Right lobe of liver (tissue), 6 donors: ENCODE data around the gene VSTM2B. TPM values are rescaled to one million over a fixed set of nuclear protein-coding genes. Genes with fewer than 3 reads are reported as not detected.

Experiments used
- ATAC-seq, 4 donors: fragments of 200-7000 bp; cut with Tn5 transposase; one replicate each; pipeline ENCODE4 v1.9.1; 2020; ENCODE audit warnings: mild to moderate bottlenecking in 4 of 4, moderate library complexity in 4 of 4
- DNase-seq, 3 donors: peaks; one replicate each; pipeline ENCODE4 v3.0.0-alpha.2; 2020
- H3K27ac ChIP-seq, 3 donors: fragments of 200-600 bp; one replicate each; pipeline ENCODE4 v1.8.0; 2022
- H3K27me3 ChIP-seq, 2 donors: fragments of 200-600 bp; one replicate each; pipeline ENCODE4 v1.8.0; 2022
- H3K36me3 ChIP-seq, 4 donors: fragments of 200-600 bp; sonication (generic) in 1 of 4; one replicate each; pipeline versions ENCODE4 v1.5.1 to v1.8.0; 2017 to 2022; ENCODE audit warnings: control low read depth in 1 of 4
- H3K4me1 ChIP-seq, 4 donors: fragments of 200-600 bp; sonication (generic) in 1 of 4; one replicate each; pipeline versions ENCODE4 v1.5.1 to v1.8.0; 2017 to 2022; ENCODE audit warnings: control low read depth in 1 of 4
- H3K4me3 ChIP-seq, 3 donors: fragments of 200-600 bp; one replicate each; pipeline ENCODE4 v1.8.0; 2022
- H3K9me3 ChIP-seq, 4 donors: fragments of 200-600 bp; sonication (generic) in 1 of 4; one replicate each; pipeline versions ENCODE4 v1.5.1 to v1.8.0; 2017 to 2022; ENCODE audit warnings: control low read depth in 1 of 4
- POLR2A ChIP-seq: fragments of 450-650 bp; IDR thresholded peaks from one replicate; pipeline ENCODE4 v1.6.1; 2017; ENCODE audit warnings: antibody characterized with exemption, mild to moderate bottlenecking
- WGBS: methylation state at CpG from one replicate; pipeline ENCODE4 v1.1.6; 2018; ENCODE audit warnings: low coverage, low lambda C conversion rate; ENCODE audit not compliant: insufficient coverage; ENCODE audit errors: missing lambda C conversion rate; 5-methylcytosine and 5-hydroxymethylcytosine counted together
- intact Hi-C, 2 donors: fragments of 100-400 bp; cut with DNase I; formaldehyde crosslinking; loops; one replicate each; pipeline versions ENCODE4 v1.11.2 to v1.14.1; 2022
- total RNA-seq, 6 experiments: library from RNA; depleted of rRNA in 2 of 6; stranded (reverse); fragments of >200 nt in 2 of 6; fragmentation: NEBNext Ultra II Directional in 3 of 6; extraction: Animal tissue kit (Norgen Biotek cat#: 25700) in 3 of 6; gene quantifications; one replicate each; pipeline versions ENCODE4 v1.1.0 to v1.2.4, GENCODE V29; 2016 to 2023
- TF ChIP-seq, protein P1 (sequence below), 4 donors: fragments of 200-600 bp in 3 of 4; fragments of 450-650 bp in 1 of 4; IDR thresholded peaks; one replicate each; pipeline versions ENCODE4 v1.5.1 to v1.8.0; 2016 to 2022; ENCODE audit warnings: antibody characterized with exemption in 4 of 4, mild to moderate bottlenecking in 2 of 4
- donor health status: DM: no; HTN: yes; CAD: no.
- donor health status: DM: no; HTN: no; CAD: no.
- donor health status: DM: no; HTN: no; CAD: no.
- donor health status: DM: no; HTN: yes; CAD: no.
- donor health status: DM: no; HTN: yes; CAD: no.

VSTM2B gene
- total RNA-seq, 6 experiments from 2014 or later = not detected

DNA sequence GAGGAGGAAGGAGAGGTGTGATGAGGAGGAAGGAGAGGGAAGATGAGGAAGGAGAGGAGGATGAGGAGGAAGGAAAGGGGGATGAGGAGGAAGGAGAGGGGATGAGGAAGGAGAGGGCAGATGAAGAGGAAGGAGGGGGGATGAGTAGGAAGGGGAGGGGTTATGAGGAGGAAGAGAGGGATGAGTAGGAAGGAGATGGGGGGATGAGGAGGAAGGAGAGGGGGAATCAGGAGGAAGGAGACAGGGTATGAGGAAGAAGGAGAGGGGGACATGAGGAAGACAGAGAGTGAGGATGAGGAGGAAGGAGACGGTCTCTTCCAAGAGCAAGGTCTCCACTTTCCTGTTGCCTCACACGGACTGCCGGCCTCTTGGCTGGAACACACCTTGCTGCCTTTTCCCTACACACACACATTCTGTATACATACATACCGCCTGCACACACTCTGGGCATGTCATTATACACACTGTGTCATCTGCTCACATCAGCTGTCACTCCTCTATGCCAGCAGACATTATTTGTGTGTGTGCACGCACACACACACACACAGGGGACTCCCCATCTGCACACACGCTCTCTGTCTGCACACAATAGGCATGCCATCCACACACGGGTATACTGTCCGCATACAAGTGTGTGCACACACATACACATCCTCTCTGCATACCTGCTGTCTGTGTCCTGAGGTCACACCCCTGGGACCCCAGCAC is 11.1 kb upstream of the VSTM2B start:
- ATAC-seq = peak in 3 of 4 donors; percentile 9 to 31 (median 14)
- H3K4me3 ChIP-seq = no peak overlapping the region
- no peaks in the 10 kb centered on the region for H3K9me3 ChIP-seq
- H3K36me3 ChIP-seq = no peaks in the 10 kb centered on the region
- intact Hi-C loops = no loop called here
- H3K27me3 ChIP-seq = no peaks in the 10 kb centered on the region
- H3K4me1 ChIP-seq = no peaks in the 10 kb centered on the region
- WGBS = 62% methylated on average over 5 of the region's 8 CpGs
- DNase-seq = peak in 1 of 3 donors; percentile 8
- no peak overlapping the region for H3K27ac ChIP-seq
- TF ChIP-seq, protein P1, sequence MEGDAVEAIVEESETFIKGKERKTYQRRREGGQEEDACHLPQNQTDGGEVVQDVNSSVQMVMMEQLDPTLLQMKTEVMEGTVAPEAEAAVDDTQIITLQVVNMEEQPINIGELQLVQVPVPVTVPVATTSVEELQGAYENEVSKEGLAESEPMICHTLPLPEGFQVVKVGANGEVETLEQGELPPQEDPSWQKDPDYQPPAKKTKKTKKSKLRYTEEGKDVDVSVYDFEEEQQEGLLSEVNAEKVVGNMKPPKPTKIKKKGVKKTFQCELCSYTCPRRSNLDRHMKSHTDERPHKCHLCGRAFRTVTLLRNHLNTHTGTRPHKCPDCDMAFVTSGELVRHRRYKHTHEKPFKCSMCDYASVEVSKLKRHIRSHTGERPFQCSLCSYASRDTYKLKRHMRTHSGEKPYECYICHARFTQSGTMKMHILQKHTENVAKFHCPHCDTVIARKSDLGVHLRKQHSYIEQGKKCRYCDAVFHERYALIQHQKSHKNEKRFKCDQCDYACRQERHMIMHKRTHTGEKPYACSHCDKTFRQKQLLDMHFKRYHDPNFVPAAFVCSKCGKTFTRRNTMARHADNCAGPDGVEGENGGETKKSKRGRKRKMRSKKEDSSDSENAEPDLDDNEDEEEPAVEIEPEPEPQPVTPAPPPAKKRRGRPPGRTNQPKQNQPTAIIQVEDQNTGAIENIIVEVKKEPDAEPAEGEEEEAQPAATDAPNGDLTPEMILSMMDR (IDR thresholded peaks at IDR 0.05) = no peak
- TF ChIP-seq POLR2A = no peak

DNA sequence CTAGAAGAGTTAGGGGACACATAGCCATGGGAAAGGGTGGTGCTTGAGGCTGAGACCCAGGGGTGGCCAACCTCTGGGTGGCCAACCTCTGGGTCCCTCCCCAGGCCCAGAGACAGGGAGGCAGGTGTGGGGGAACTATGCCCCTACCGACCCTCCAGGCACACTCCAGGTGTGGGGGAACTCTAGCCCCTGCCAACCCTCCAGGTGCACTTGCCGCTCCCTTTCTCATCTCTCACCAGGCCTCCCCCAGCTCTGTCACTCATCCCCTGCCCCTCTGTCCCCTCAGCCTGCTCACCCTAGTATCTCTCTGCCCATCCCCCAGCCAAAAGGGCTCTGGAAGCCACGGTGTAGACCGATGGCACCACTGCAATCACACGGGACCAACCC is 10.6 kb upstream of the VSTM2B start:
- H3K36me3 ChIP-seq = no peaks in the 10 kb centered on the region
- WGBS = 63% methylated on average over 4 of the region's 5 CpGs
- DNase-seq (peak in 2 of 3 donors; percentile 4 to 31), ATAC-seq (no peak)
- no peaks in the 10 kb centered on the region for H3K27me3 ChIP-seq
- no peak overlapping the region for H3K27ac ChIP-seq
- no peaks in the 10 kb centered on the region for H3K4me1 ChIP-seq
- no peak overlapping the region for H3K4me3 ChIP-seq
- TF ChIP-seq, protein P1 (IDR thresholded peaks at IDR 0.05) = no peak
- no peak for TF ChIP-seq POLR2A
- H3K9me3 ChIP-seq = no peaks in the 10 kb centered on the region
- intact Hi-C loops = no loop called here

DNA sequence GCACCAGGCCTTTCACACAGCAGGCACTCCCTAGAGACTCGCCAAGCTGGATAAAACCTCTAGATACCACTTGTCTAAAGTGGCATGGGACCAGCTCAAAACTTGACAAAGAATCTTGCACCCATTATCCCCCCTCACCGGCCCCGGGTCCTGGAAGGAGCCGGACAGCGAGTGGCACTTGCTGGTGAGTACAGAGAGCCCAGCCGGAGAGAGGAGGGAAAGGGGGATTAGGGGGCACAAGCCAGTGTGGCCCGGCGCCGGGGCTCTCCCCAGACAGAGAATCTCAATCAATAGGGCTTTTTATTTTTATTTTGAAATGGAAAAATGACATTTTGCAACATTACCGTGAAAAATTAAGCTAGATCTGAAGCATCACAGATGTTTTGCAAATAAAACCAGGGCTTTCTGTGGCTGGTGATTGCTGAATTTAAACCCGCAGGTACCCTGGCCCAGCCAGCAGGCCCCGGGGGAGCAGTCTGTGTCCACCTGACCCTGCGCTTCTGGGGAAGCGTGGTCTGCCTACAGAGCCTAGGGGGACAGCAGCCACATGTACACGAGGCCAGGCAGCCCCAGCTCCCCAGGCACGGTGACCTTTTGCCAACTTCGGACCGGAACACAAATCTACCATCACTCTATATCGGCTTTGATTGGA is 10.0 kb upstream of the VSTM2B start:
- peak in 2 of 3 donors; percentile 10 to 28 for DNase-seq
- no peaks in the 10 kb centered on the region for H3K4me1 ChIP-seq

DNA sequence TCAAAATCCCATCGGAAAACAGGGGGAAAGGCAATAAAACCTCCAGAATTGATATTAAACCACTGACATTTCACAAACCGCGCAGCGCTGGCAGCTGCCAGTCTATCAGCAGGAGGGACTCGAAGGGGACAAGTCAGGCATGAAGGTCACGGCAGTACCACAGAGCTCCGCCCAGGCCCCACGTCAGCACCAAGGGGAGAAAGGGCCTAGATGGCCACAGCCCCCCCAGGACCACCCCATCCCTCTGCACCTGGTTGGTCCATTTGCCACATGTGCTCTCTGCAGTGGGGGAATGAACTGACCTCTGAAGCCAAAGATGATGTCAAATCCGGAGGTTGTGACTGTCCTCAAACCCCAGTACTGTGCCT is 9.5 kb upstream of the VSTM2B start:
- H3K27me3 ChIP-seq = no peaks in the 10 kb centered on the region
- no peak for ATAC-seq

More for the DNA sequence above, 10.0 kb upstream of the VSTM2B start:
- WGBS = 66% methylated on average over 15 of the region's 19 CpGs
- Histone ChIP-seq H3K9me3 (no peaks in the 10 kb centered on the region), H3K27me3 (no peaks in the 10 kb centered on the region), H3K36me3 (no peaks in the 10 kb centered on the region), H3K4me3 (no peak overlapping the region), H3K27ac (no peak overlapping the region)
- TF ChIP-seq POLR2A = no peak
- TF ChIP-seq, protein P1 (IDR thresholded peaks at IDR 0.05) = no peak
- no peak for ATAC-seq
- intact Hi-C loops = no loop called here

More for the DNA sequence above, 9.5 kb upstream of the VSTM2B start:
- TF ChIP-seq, protein P1 (IDR thresholded peaks at IDR 0.05) = no peak
- TF ChIP-seq POLR2A = no peak
- H3K4me3 ChIP-seq = no peak overlapping the region
- H3K36me3 ChIP-seq = no peaks in the 10 kb centered on the region
- H3K9me3 ChIP-seq = no peaks in the 10 kb centered on the region
- no peaks in the 10 kb centered on the region for H3K4me1 ChIP-seq
- peak in 2 of 3 donors; percentile 7 to 19 for DNase-seq
- intact Hi-C loops = no loop called here
- WGBS = 47% methylated on average over 2 of the region's 9 CpGs
- no peak overlapping the region for H3K27ac ChIP-seq
